Subcutaneous preadipocyte (primary cell): ENCODE measurements around the gene C1QB. TPM values are rescaled to one million over a fixed set of nuclear protein-coding genes. Genes with fewer than 3 reads are reported as not detected.

ENCODE experiments used
- small RNA-seq: library from RNA; depleted of rRNA; stranded (forward); fragments of <200 nt; gene quantifications from one replicate; pipeline ENCODE3, GENCODE V24; 2012
- total RNA-seq: library from RNA; depleted of rRNA; stranded (reverse); fragments of >200 nt; gene quantifications from 2 replicates; pipeline ENCODE4 v1.2.3, GENCODE V29; 2012

C1QB gene, protein sequence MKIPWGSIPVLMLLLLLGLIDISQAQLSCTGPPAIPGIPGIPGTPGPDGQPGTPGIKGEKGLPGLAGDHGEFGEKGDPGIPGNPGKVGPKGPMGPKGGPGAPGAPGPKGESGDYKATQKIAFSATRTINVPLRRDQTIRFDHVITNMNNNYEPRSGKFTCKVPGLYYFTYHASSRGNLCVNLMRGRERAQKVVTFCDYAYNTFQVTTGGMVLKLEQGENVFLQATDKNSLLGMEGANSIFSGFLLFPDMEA
- total RNA-seq = not detected in 2 replicates

GRCh38 chr1:22652881-22653316 is at the start of gene C1QB:
C1QB (plus strand) TSS chr1:22653236; CDS start chr1:22659463, 6,227 bp downstream.

GRCh38 chr1:22636353-22636752 is 16.7 kb upstream of the C1QB start, which contains the start of gene C1QA:
C1QA (plus strand) TSS chr1:22636628; CDS start chr1:22637617, 989 bp downstream.

DNA sequence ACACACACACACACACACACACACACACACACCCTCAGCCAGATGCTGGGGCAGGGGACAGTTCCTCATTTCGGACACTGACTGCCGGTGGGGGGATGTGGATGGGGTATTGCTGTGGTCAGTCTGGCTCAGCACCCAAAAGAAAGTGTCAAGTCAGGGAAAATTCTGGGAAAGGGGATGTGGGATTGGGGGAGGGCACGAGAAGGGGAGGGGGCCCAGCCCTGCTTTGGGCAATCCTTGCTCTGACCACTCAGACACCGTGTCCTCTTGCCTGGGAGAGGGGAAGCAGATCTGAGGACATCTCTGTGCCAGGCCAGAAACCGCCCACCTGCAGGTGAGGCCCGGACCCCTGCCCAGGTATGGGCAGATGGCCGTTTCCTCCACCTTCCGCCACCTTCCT is 9.7 kb upstream of the C1QB start, which contains the start of gene C1QC:
C1QC (plus strand) TSS at position 253 of the 400 bp plus-strand sequence. CDS start 391 bp downstream, outside the sequence.

GRCh38 chr1:22710701-22711049 is 57.6 kb downstream of the C1QB start, which contains the start of gene EPHB2:
EPHB2 (plus strand) TSS chr1:22710839; CDS start chr1:22710983, 144 bp downstream.

Small RNA genes within 50 kb of the gene (small RNA-seq; reads per million reads assigned to genes)
- gene MIR6127 = not detected

Other genes with a start within 250 kb of the C1QB start
- gene ZBTB40, start 201.4 kb upstream of the C1QB start, total RNA-seq = 11.4 and 16.4 TPM in 2 replicates
- not detected in 2 replicates for gene EPHA8, start 89.7 kb upstream of the C1QB start, total RNA-seq
- gene C1QA, start 16.6 kb upstream of the C1QB start, total RNA-seq = not detected in 2 replicates
- gene C1QC, start 9.6 kb upstream of the C1QB start, total RNA-seq = not detected in 2 replicates
- 0.73 and 12.5 TPM in 2 replicates for gene EPHB2, start 57.6 kb downstream of the C1QB start, total RNA-seq